KMS-11 (cell line): Measurements from ENCODE around the gene PPP1R14B.

ENCODE experiments used
- H2AFZ ChIP-seq: fragments of 200-600 bp; sonication (generic); 2 replicates; pipeline ENCODE4 v1.6.1; 2016; ENCODE audit warnings: antibody characterized with exemption, mixed run types, low read depth
- H3K27ac ChIP-seq: fragments of 200-600 bp; sonication (generic); 2 replicates; pipeline ENCODE4 v1.6.1; 2016; ENCODE audit warnings: mild to moderate bottlenecking, mixed run types
- H3K27me3 ChIP-seq: fragments of 200-600 bp; sonication (generic); 2 replicates; pipeline ENCODE4 v1.6.1; 2017; ENCODE audit warnings: mild to moderate bottlenecking, low read depth, mixed run types, moderate library complexity; ENCODE audit not compliant: insufficient read depth
- H3K36me3 ChIP-seq: fragments of 200-600 bp; sonication (generic); 2 replicates; pipeline ENCODE4 v1.6.1; 2017; ENCODE audit warnings: mild to moderate bottlenecking, mixed run types; ENCODE audit not compliant: insufficient read depth
- H3K4me1 ChIP-seq: fragments of 200-600 bp; sonication (generic); 2 replicates; pipeline ENCODE4 v1.6.1; 2016; ENCODE audit warnings: mild to moderate bottlenecking, low read depth, mixed run types; ENCODE audit not compliant: poor library complexity, severe bottlenecking
- H3K4me2 ChIP-seq: fragments of 200-600 bp; sonication (generic); 2 replicates; pipeline ENCODE4 v1.7.0; 2016; ENCODE audit warnings: mild to moderate bottlenecking, mixed run types
- H3K4me3 ChIP-seq: fragments of 200-600 bp; sonication (generic); IDR thresholded peaks from 2 replicates; pipeline ENCODE4 v1.6.1; 2017; ENCODE audit warnings: low read depth, low read length, mixed read lengths; ENCODE audit not compliant: insufficient read depth
- H3K79me2 ChIP-seq: fragments of 200-600 bp; sonication (generic); 2 replicates; pipeline ENCODE4 v1.6.1; 2016; ENCODE audit warnings: low read depth, mixed run types; ENCODE audit not compliant: insufficient read depth
- H3K9ac ChIP-seq: fragments of 200-600 bp; sonication (generic); 2 replicates; pipeline ENCODE4 v1.6.1; 2016; ENCODE audit warnings: mild to moderate bottlenecking, mixed run types
- H4K20me1 ChIP-seq: fragments of 200-600 bp; sonication (generic); 2 replicates; pipeline ENCODE4 v1.6.1; 2016; ENCODE audit warnings: mild to moderate bottlenecking, mixed run types; ENCODE audit not compliant: insufficient read depth
- CTCF ChIP-seq: fragments of 200-600 bp; sonication (generic); conservative IDR thresholded peaks from 2 replicates; pipeline ENCODE4 v1.6.1; 2017; ENCODE audit warnings: low read depth, mild to moderate bottlenecking, antibody characterized with exemption, low read length, moderate library complexity, mixed read lengths

The PPP1R14B gene

GRCh38 chr11:64261556-64262080 is 14.9 kb upstream of the PPP1R14B start:
- H3K4me1 ChIP-seq, result no peaks in the 10 kb centered on the region
- H4K20me1 ChIP-seq, result no peaks in the 10 kb centered on the region
- no peak overlapping the region for H3K27ac ChIP-seq
- TF ChIP-seq CTCF, result no peak
- H3K27me3 ChIP-seq, result no peaks in the 10 kb centered on the region
- H3K4me3 ChIP-seq, result no peak overlapping the region
- no peaks in the 10 kb centered on the region for H3K79me2 ChIP-seq
- H3K4me2 ChIP-seq, result no peak overlapping the region
- no peaks in the 10 kb centered on the region for H3K36me3 ChIP-seq
- no peak overlapping the region for H2AFZ ChIP-seq
- H3K9ac ChIP-seq, result no peak overlapping the region

- Histone ChIP-seq H3K27ac (no peak overlapping the region), H2AFZ (no peak overlapping the region), H3K79me2 (no peaks in the 10 kb centered on the region), H3K36me3 (no peaks in the 10 kb centered on the region), H3K4me2 (no peak overlapping the region), H3K4me1 (no peaks in the 10 kb centered on the region), H3K27me3 (no peaks in the 10 kb centered on the region), H3K4me3 (no peak overlapping the region), H3K9ac (no peak overlapping the region), H4K20me1 (no peaks in the 10 kb centered on the region)
- TF ChIP-seq CTCF, result no peak
Measured at GRCh38 chr11:64260147-64260708, 13.5 kb upstream of the PPP1R14B start.

GRCh38 chr11:64259533-64260067 is 12.9 kb upstream of the PPP1R14B start:
- no peak overlapping the region for H3K9ac ChIP-seq
- H4K20me1 ChIP-seq, result no peaks in the 10 kb centered on the region
- no peaks in the 10 kb centered on the region for H3K36me3 ChIP-seq
- no peaks in the 10 kb centered on the region for H3K27me3 ChIP-seq
- no peak overlapping the region for H3K4me2 ChIP-seq
- no peaks in the 10 kb centered on the region for H3K79me2 ChIP-seq
- H3K4me3 ChIP-seq, result no peak overlapping the region
- H3K27ac ChIP-seq, result no peak overlapping the region
- no peaks in the 10 kb centered on the region for H3K4me1 ChIP-seq
- H2AFZ ChIP-seq, result no peak overlapping the region
- no peak for TF ChIP-seq CTCF

GRCh38 chr11:64258946-64259532 is 12.3 kb upstream of the PPP1R14B start:
- Histone ChIP-seq H3K9ac (no peak overlapping the region), H3K4me3 (no peak overlapping the region), H4K20me1 (no peaks in the 10 kb centered on the region), H3K27me3 (no peaks in the 10 kb centered on the region), H3K36me3 (no peaks in the 10 kb centered on the region), H3K4me1 (no peaks in the 10 kb centered on the region), H3K4me2 (no peak overlapping the region), H3K27ac (no peak overlapping the region), H2AFZ (no peak overlapping the region), H3K79me2 (no peaks in the 10 kb centered on the region)
- no peak for TF ChIP-seq CTCF
